GDM1 (cell line): Measurements from ENCODE around the gene DOK3.
"Not testable (repeated sequence)": the region's sequence is repeated elsewhere in the genome, so short reads cannot be mapped to it uniquely, and the experiment has no call there.

Experiments
- DNase-seq: peaks from one replicate; lab custom pipeline; 2025; lab: John Stamatoyannopoulos, UW

Gene DOK3

GRCh38 chr5:177534433-177534832, 24.8 kb upstream of the DOK3 start:
- not testable (repeated sequence) for DNase-seq

- no peak for DNase-seq
Observed at GRCh38 chr5:177531209-177531940, 21.7 kb upstream of the DOK3 start.

GRCh38 chr5:177530638-177531037, 21.0 kb upstream of the DOK3 start:
- DNase-seq: no peak

GRCh38 chr5:177529247-177530203, 19.9 kb upstream of the DOK3 start:
- no peak for DNase-seq

- DNase-seq: no peak
Observed at GRCh38 chr5:177528631-177529030, 19.0 kb upstream of the DOK3 start.

GRCh38 chr5:177527595-177527994, 18.0 kb upstream of the DOK3 start:
- no peak for DNase-seq

- DNase-seq: no peak
Observed at GRCh38 chr5:177526791-177527190, 17.2 kb upstream of the DOK3 start.

- DNase-seq: no peak
Observed at GRCh38 chr5:177526191-177526590, 16.6 kb upstream of the DOK3 start.

- no peak for DNase-seq
Observed at GRCh38 chr5:177524941-177525655, 15.5 kb upstream of the DOK3 start.

- no peak for DNase-seq
Observed at GRCh38 chr5:177524539-177524900, 14.9 kb upstream of the DOK3 start.

GRCh38 chr5:177523711-177524538, 14.3 kb upstream of the DOK3 start:
- DNase-seq: no peak

GRCh38 chr5:177520916-177521513, 11.4 kb upstream of the DOK3 start:
- no peak for DNase-seq

GRCh38 chr5:177520271-177520670, 10.6 kb upstream of the DOK3 start:
- DNase-seq: no peak

GRCh38 chr5:177519463-177520235, 10.0 kb upstream of the DOK3 start:
- DNase-seq: no peak

- peak; percentile 97 for DNase-seq
Observed at GRCh38 chr5:177516601-177517568, 7.3 kb upstream of the DOK3 start, which contains the start of gene DDX41. Gene DDX41 (minus strand): TSS chr5:177516961. CDS start chr5:177516945, 16 bp downstream.

GRCh38 chr5:177515580-177515979, 6.0 kb upstream of the DOK3 start:
- DNase-seq: no peak

GRCh38 chr5:177514541-177514940, 4.9 kb upstream of the DOK3 start:
- DNase-seq: no peak

GRCh38 chr5:177513500-177513899, 3.9 kb upstream of the DOK3 start:
- DNase-seq: no peak

GRCh38 chr5:177512736-177513380, 3.2 kb upstream of the DOK3 start:
- DNase-seq: no peak
